HG03103 (cell line): ENCODE measurements around the gene KLHL18.

Source experiments
- ATAC-seq: cut with Tn5 transposase; IDR thresholded peaks from one replicate; pipeline ENCODE4 v1.9.1; 2021; ENCODE audit warnings: low read depth; ENCODE audit not compliant: unreplicated experiment

Gene KLHL18

DNA sequence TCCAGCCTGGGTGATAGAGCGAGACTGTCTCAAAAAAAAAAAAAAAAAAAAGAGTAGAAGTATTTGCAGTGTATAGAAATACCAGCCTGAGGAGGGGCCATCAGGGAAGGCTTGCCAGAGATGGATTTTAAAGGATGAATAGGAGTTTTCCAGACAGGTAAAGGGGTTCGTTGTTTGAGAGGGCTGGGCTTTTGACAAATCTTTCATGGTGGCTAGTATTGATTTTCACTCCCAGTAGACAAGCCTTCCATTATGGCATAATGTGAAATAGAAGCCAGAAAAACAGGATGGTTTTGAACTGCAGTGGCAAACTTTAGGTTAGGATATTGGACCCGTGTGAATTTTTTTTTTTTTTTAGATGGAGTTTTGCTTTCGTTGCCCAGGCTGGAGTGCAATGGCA, 101.7 kb downstream of the KLHL18 start:
- ATAC-seq: no peak

DNA sequence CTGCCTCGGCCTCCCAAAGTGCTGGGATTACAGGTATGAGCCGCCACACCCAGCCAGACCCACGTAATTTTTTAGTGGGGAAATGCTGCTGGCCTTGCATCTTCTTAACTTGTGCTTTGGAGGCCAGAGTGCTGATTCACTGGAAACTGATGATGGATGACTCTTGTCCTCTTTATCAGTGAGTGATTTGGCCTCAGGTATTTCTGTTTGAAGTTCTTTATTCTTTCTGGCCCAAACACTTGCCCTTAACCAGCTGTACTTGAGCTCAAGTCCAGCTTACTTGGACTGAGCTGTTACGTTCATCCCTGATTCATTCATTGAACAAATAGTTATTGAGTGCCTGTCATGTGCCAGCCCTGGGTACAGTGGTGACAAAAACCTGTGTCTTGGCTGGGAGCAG, 102.3 kb downstream of the KLHL18 start:
- no peak for ATAC-seq

DNA sequence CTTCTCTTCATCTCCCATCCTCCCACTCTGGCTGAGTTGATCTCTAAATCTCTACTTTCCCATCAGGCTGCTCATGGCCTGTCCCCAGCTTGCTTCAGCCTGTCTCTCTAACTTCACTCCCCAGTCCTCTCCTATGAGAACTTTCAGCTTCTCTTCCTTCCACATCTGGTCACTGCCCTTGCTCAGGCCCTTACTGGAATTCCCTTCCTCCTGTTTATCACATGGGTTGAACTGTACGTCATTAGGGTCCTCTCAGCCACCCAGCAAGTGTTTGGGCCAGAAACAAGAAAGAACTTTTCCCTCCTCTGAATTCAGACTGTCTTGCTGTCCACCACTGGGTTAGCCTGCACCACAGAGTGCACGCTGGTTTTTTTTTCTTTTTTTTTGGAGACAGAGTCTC, 103.1 kb downstream of the KLHL18 start:
- no peak for ATAC-seq

DNA sequence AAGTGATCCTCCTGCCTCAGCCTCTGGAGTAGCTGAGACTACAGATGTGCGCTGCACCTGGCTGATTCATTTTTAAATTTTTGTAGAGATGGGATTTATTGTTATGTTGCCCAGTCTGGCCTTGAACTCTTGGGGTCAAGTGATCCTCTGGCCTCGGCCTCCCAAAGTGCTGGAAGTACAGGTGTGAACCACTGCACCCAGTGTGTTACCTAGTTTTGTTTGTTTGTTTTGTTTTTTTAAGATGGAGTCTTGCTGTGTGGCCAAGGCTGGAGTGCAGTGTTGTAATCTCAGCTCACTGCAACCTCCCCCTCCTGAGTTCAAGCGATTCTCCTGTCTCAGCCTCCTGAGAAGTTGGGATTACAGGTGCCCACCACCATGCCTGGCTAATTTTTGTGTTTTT, 110.2 kb downstream of the KLHL18 start:
- no peak for ATAC-seq

DNA sequence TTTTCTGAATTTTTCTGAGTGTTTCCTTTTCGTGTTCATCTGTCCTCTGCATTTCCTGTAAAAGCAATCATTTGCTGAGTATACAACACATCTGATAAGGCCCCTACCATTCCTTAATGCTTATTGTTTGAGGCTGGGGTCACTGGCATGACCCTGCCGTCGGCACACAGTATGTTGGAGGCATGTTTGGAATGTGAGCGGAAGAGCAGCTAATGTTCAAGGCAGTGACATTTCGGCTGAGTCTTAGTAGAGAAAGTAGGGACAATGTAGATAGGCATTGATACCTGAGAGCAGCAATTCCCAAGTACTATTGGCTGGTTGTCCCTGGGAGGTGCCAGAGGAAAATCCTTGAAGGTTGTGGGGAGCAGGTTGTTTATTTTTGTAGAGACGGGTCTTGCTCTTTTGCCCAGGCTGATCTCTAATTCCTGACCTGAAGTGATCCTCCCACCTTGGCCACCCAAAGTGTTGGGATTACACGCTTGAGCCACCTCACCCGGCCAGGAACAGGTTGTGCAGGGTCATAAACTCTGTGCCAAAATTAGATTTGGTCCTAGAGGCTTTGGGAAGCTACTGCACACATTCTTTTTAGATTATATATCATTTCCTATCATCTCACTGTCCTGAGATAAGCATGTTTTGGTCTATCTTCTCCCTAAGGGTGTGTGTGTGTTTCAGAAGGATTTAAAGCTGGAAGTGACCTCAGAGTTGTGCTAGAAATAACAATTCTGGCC, 111.6 kb downstream of the KLHL18 start:
- ATAC-seq: no peak

DNA sequence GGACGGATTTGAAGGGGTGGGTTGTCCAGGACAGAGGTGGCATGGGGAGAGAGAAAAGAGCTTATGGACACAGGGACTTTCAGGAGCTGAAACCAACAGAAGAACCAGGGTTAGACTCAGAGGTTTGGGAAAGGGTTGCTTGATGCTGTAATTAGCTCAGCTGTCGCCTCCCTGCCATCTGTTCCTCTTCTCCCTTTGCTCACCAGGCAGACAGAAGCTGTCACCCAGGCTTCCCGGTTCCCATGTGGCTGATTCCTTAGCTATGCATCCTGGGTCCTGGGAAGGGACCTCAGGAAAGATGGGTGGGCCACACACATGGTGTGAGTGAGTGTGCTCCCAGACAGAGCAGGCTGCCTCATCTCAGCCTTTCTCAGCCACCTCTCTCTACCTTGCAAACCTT, 112.1 kb downstream of the KLHL18 start:
- no peak for ATAC-seq
